GM21737 (cell line): ENCODE measurements around the gene NOL12.
"Not testable (repeated sequence)": the region's sequence is repeated elsewhere in the genome, so short reads cannot be mapped to it uniquely, and the experiment has no call there.

ENCODE experiments used
- ATAC-seq: cut with Tn5 transposase; IDR thresholded peaks from one replicate; pipeline ENCODE4 v1.9.1; 2021; ENCODE audit warnings: mild to moderate bottlenecking, moderate library complexity; ENCODE audit not compliant: unreplicated experiment

NOL12 gene

DNA sequence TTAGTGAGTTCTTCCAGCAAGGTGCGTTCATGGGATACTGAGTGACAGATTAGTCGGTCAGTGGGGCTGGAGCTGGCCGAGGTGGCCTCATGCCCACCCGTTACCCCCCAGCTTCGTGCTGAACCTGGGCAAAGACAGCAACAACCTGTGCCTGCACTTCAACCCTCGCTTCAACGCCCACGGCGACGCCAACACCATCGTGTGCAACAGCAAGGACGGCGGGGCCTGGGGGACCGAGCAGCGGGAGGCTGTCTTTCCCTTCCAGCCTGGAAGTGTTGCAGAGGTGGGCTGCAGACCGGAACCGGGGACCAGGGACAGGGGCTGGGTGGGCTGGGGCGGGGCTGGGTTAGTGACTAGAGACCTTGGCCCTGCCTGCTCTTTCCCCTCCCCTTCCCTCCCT lies 7.8 kb upstream of the NOL12 start:
- ATAC-seq = no peak

DNA sequence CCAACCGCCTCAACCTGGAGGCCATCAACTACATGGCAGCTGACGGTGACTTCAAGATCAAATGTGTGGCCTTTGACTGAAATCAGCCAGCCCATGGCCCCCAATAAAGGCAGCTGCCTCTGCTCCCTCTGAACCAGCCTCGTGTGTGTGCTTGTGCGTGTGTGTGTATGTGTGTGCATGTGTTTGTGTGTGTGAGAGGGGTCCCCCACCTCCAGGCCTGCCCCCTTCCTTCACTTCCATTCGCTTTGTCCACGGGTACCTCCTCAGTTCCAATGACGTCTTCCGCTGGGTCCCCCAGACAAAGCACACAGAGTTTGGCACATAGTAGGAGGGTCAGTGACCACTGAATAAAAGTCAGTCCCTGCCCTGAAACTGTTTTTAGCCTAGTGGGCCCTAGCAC lies 6.5 kb upstream of the NOL12 start:
- ATAC-seq = no peak

DNA sequence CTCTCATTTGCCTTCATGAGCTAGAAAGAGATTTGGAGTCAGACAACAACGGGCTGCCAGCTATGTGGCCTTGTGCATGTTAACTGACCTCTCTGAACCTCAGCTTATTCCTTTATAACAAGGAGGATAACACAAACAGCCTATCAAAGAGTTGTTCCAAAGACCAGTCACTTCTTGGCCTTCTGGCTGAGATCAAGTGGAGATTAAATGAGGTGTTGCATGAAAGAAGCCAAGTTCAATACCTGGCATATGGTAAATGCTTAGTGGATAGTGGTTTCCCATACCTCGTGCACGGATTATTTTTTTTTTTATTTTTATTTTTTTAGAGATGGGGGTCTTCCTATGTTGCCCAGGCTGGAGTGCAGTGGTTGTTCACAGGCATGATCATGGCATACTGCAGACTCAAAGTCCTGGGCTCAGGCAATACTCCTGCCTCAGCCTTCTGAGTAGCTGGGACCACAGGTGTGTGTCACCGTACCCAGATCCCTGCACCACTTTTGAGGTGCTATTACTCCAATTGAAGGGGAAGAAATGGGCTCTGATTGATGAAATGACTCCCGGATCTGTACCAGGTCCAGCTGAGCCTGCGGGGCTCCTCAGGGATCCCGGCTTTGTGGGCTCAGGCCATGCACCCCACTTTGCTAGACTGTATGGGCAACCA lies 5.8 kb upstream of the NOL12 start:
- ATAC-seq = no peak

DNA sequence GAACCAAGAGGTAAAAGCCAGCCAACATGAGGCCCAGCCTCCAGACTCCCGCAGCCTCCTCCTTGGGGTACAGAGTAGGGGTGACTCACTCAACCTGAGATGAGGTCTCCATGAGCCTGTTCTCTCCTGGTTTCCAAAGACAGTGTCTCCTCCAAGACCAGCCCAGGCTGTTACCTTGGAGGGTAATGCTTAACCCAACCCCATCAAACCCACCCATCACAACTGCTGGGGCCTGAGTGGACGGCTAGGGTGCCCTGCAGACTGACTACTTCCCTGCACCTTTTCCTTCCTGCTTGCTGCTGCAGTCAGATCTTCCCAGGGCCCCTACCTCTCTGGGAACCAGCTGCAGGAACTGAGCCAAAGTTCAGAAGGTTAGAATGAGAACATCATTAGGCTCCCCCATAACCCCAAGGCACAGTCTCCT lies 5.1 kb upstream of the NOL12 start:
- no peak for ATAC-seq

DNA sequence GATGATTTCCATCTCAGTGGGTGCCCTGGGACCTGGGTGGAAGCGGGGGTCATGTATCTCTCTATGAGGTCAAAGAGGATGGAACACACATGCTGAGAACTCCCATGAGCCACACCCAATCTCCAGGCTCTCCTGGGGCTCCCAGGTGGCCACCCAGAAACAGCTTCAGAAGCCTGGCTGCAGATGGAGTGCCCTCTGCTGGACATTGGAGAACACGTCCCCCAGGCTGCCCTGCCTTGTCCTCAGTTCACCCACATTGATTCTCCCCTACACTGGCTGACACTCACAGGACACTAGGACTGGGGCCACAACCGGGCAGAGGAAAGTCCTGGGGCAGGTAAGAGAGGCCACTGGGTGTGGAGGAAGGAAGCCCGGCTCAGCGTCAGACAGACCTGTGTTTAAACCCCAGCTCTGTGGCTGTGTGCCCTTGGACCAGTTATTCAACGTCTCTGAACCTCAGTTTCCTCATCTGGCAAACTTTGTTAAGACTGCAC lies 4.5 kb upstream of the NOL12 start:
- ATAC-seq = no peak

DNA sequence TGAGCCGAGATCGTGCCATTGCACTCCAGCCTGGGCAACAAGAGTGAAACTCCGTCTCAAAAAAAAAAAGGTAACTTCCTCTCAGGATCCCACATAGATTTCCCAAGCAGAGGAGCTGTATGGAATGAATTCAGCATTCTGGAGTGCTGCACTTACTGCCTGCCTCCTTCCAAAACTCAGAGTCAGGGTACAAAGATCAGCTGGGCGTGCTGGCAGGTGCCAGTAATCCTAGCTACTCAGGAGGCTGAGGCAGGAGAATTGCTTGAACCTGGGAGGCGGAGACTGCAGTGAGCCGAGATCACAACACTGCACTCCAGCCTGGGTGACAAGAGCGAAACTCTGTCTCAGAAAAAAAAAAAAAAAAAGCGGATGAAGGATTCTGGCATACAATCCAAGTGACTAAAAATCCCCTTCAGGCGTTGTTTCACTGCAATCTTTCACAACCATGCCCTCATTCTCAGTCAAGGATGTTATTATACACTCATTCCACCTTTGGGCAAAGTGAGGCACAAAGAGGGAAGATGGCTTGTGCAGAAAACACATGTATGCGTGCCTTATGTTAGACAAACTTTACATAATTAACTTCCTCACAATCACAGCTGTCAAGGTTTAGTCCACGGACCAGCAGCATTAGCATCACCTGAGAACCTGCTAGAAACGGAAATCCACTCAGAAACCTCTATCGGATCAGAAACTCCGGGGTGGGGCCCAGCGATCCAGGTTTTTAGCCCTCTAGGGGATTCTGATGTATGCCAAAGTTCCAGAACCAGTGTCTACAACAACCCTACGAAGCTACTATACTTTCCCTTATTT lies 1.1 kb upstream of the NOL12 start:
- ATAC-seq = no peak

DNA sequence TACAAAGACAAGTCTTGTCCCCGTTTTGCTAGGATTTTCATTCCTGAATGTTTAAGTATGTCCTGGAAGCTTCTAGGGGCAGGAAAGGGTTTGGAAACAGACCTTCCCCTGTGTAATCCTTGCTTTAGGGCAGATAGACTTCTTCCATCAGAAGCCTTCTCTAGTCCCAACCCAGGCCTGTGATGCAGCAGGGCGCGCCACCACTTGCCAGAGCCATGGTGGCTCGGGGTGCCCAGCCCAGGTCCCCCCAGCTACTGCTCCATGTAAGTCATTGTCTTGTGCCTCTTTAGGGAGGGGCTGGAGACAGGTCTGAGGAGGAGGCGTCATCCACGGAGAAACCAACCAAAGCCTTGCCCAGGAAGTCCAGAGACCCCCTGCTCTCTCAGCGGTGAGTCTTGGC lies 4.3 kb downstream of the NOL12 start:
- no peak for ATAC-seq

DNA sequence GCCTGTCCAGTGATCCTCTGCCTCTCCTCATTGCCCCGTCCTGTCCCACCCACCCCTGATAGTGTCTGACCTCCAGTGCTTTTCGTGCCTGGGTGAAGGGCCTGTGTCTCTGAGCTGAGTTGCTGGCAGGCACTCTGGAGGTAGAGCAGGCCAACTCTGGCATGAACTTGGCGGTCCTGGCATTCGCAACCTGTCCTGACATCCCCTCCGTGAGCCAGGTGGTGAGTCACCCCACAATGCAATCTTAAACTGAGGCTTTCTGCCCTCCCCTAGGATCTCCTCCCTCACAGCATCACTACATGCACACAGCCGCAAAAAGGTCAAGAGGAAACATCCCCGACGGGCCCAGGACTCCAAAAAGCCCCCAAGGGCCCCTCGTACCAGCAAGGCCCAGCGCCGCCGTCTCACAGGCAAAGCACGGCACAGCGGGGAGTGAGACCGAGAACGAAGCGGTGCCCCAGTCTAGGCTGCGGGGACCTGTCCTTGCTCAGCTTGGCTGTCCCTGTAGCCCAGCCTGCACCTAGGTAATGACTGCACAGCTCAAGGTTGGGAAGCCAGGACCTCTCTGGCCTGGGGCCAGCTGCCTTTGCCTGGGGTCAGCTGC lies 4.9 kb downstream of the NOL12 start:
- ATAC-seq = no peak

DNA sequence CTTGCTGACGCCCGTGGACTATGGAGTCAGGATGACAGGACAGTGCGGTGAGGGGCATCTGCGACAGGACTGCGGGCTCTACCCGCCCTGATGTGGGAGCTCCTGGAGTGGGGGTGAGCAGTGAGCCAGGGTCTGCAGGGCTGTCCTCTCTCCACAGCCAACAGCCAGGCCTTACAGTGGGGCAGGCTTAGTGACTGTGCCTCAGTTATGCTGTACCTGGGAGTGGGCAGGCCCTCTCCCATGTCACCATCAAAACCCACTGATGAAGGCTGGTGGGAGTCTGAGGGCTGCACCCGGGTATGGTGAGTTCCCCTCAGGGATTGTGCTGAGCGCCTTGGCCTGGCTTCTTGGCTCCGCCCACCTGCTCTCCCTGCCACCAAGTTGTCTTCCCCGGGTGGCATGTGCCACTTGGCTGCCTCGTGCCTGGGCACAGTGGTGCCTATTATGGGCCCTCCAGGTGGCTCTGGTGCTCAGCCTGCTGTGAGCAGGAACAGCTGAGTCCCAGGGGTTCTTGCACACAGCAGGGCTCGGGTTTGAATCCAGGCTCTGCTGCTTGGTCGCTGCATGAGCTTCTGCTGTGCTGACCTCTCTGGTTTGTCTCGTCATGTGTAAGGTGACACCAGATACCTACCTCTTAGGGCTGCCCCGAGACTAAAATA lies 6.6 kb downstream of the NOL12 start:
- ATAC-seq = no peak

DNA sequence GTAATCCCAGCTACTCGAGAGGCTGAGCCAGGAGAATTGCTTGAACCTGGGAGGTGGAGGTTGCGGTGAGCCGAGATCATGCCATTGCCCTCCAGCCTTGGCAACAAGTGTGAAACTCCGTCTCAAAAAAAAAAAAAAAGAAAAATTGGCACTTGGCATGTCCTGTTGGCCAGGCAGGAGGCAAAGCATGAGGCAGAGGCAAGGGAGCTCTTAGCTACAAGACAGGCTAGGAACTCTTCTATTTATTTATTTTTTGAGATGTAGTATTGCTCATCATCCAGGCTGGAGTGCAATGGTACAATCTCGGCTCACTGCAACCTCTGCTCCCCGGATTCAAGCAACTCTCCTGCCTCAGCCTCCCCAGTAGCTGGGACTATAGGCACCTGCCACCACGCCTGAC lies 8.0 kb downstream of the NOL12 start:
- ATAC-seq = not testable (repeated sequence)

DNA sequence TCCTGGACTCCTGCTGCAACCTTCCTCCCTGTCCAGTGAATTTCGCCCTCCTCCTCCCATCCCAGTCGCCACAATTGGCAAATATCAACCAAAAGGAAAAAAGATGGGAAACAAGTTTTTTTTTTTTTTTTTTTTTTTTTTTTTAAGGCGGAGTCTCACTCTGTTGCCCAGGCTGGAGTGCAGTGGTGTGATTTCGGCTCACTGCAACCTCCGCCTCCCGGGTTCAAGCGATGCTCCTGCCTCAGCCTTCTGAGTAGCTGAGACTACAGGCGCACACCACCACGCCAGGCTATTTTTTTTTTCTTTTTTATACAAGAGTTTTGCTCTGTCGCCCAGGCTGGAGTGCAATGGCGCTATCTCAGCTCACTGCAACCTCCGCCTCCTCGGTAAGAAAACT lies 10.1 kb downstream of the NOL12 start:
- ATAC-seq = not testable (repeated sequence)

DNA sequence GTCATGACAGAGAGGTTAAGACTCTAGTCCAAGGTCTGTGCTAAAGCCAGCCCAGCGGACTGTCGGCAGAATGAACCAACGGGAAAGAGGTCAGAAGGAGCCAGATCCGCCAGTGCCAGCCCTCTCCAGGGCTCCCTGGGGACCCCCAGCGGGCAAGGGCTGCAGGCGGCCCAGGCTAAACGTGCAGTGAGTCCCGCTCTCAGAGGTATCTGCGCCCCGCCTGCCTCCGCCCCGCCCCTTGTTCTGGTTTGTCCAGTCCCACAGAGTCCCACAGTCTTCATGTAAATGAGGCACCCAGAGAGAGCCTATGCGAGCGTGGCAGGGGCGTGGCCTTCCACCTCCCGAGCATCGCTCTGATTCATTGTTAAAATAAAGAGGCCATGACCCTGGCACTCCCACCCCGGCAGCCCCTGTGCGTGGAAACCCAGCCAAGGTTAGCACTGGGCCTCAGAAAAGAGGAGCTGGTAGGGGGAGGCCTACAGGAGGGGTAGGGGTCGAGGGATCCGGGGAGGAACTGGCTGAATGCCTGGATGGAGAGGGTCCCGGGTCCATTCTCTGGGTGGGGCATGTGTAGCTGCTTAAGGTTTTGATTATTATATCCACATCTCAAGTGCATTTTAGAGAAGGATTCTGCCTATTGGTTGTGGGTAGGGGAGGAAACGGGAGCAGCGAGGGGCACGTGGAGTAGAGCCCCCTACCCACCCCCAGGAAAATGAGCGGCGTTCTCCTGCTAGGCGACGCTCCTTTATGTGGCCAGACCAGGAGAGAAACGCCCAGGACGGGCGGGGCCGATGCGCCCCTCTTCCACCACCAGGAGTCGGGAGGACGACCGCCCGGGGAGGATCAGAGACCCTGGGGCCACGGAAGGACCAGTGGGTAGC lies 10.8 kb downstream of the NOL12 start, which contains the start of gene TRIOBP:
TSS of gene TRIOBP (plus strand) at position 392 of the 881 bp plus-strand sequence. CDS start 4,318 bp downstream, outside the sequence.
- ATAC-seq = peak; percentile 92

DNA sequence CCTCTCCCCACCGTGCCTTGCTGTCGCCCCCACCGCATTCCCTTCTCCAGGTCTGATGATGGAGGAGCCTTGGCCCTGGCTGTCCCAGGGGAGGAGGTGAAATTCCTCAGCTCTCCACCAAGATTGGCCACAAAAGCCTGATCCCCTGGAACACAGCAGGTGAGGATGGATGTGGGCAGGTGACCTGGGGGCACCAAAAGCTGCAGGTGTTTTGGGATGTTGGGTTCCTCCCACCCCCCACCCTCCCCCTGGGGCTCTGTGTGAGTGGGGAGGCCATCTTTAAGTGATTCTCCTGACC lies 11.3 kb downstream of the NOL12 start:
- no peak for ATAC-seq

DNA sequence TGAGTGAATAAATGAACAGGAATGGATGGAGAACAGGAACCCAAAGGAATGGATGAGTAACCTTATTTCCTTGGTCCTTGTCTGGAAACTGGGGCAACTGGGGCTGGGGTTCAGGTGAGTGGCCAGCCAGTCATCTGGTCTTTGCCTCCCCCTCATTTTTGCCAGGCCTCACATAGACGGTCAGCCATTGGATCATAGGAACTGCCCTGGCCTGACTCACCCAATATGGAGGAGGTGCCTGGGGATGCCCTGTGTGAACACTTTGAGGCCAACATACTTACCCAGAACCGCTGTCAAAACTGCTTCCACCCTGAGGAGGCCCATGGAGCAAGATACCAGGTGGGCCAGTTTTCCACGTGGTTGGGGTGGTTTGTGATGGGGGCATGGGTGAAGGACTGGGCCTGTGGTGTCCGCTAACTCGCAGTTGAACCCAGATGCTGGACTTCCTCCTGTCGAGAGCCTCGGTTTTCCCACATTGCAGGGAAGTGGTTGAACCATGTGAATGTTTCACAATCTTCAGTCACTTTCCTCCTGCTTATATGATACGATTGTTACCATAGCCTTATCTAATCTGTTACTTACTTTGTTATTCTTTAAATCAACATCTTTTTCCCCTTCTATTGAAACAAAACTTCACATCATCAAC lies 15.1 kb downstream of the NOL12 start:
- no peak for ATAC-seq

DNA sequence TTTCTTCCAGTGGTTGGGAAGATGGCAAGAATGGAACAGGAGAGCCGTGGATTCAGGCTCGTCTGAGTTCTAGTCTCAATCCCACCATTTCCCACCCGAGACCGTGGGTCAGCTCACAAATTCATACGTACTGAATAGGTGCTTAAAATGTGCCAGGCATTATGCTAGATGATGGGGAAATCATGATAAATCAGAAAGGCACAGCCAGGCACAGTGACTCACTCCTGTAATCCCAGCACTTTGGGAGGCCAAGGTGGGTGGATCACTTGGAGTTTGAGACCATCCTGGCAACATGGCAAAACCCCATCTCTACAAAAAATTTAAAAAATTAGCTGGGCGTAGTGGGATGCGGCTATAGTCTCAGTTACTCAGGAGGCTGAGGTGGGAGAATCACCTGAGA lies 17.8 kb downstream of the NOL12 start:
- no peak for ATAC-seq

DNA sequence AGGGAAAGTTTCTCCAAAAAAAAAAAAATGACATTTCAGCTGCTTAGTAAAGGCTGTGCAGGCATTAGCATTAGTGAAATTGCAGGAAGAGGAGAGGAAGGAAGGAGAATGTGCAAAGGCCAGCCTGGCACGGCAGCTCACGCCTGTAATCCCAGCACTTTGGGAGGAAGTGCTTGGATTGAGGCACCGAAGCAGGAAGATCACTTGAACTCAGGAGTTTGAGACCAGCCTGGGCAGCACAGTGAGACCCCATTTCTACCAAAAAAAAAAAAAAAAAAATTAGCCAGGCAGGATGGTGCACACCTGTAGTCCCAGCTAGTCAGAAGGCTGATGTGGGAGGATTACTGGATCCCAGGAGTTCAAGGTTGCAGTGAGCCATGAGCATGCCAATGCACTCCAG lies 18.5 kb downstream of the NOL12 start:
- ATAC-seq = no peak

DNA sequence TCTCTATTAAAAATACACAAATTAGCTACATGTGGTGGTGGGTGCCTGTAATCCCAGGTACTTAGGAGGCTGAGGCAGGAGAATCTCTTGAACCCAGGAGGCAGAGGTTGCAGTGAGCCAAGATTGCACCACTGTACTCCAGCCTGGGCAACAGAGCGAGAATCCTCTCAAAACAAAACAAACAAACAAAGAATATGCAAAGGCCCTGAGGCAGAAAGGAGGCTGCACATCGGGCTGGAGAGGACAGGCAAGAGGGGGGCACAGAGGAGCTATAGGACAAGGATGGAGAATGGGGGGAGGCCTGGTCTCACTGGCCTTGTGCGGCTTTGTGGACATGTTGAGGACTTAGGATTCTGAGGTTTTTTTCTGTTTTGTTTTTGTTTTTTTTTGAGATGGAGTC lies 19.1 kb downstream of the NOL12 start:
- ATAC-seq = no peak

DNA sequence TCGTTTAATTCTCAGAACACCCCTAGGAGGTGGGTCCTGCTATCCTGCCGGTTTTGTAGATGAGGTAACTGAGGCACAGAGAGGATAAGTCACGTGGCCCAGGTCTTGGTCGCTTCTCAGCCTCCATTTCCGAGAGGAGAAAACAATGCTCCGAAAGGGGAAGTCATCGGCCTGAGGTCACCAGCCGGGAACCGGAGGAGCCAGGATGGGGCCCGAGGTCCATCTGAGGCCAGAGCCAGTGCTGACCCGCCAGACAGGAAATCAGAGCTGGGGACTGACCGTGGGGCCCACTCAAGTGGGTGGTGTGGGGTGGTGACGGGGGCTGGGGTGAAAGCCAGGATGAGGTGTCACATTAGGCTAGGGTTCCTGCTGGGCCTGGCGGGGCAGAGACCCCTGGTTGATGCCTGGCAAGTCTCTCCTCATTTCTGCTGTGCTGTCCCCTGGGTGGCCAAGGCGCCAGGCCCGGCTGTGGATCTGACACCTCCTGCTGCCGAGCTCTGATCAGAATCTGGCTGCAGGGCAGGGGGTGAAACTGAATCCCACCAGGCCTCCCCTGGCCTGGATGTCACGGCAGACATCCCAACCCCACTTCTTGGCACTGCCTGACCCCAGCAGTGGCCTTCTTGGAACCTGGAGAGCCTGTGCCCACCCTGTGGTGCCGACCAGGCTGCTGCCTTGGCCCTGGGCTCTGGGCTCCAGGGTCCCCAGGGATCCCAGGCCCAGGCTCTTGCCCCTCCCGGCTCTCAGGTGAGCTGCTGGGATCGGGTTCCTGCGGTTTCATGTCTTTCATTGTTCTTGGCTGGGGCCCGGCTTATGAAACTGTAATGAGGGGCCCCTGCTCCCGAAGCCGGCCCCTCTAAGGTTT lies 22.7 kb downstream of the NOL12 start:
- ATAC-seq = no peak

DNA sequence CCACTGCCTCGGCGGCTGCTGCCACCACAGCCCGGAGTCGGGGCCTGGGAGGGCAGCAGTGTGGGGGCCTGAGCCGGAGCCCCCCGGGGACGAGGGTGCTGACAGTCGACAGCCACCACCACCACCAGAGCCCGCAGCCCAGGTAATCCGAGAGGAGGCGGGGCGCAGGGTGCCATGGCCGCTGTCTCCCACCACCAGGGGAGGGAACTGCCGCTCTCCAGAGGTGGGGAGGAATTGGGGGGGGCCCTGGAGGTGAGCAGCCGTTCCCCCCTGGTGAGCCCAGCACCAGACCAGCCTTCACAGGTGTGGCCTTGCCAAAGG lies 23.3 kb downstream of the NOL12 start:
- ATAC-seq = no peak
